NCI-H748 (cell line): Measurements from ENCODE around the gene NSMCE1.

Experiments used
- DNase-seq: peaks from one replicate; lab custom pipeline; 2025; ENCODE audit not compliant: unreplicated experiment; lab: John Stamatoyannopoulos, UW

Gene NSMCE1

GRCh38 chr16:27198451-27199234 lies 69.9 kb downstream of the NSMCE1 start:
- DNase-seq = no peak

DNA sequence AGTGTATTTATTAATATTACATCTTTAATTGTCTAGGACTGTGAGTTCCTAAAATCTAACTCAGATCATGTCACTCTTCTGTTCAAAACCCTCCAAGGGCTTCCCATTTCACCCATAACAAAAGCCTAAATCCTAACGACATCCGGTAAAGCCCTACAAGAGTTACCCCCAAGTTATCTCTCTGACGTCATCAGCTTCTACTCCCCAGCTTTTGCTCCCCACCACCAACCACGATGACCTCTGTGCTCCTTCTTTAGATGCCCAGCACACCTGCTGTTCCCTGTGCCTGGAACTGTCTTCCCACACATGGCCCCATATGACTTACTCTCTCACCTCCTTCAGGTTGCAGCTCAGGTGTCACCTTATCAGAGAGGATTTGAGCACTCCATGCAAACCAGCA lies 71.6 kb downstream of the NSMCE1 start:
- DNase-seq = no peak

DNA sequence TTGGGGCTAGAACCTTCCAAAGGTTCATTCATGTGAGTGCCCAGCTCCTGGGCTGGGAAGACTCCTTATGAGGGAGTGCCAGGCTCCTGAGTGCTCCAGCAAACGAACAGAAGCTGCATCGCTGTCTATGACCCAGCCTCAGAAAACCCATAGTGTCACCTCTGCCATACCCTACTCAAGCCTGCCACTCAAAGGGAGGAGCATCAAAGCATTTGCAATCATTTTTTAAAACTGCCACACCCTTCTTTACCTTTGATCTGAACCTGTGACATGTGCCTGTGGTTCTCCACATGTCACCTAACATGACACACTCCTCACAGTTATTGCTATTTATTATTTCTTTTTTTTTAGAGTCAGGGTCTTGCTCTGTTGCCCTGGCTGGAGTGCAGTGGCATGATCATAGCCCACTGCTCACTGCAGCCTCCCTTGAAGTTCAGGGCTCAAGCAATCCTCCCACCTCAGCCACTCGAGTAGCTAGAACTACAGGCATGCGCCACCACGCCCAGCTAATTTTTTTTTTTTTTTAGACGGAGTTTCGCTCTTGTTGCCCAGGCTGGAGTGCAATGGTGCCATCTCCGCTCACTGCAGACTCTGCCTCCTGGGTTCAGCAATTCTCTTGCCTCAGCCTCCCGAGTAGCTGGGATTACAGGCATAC lies 72.5 kb downstream of the NSMCE1 start:
- no peak for DNase-seq

- DNase-seq = no peak
These were observed 73.4 kb downstream of the NSMCE1 start for GRCh38 chr16:27195076-27195741.

GRCh38 chr16:27193300-27193990 lies 75.1 kb downstream of the NSMCE1 start:
- no peak for DNase-seq

DNA sequence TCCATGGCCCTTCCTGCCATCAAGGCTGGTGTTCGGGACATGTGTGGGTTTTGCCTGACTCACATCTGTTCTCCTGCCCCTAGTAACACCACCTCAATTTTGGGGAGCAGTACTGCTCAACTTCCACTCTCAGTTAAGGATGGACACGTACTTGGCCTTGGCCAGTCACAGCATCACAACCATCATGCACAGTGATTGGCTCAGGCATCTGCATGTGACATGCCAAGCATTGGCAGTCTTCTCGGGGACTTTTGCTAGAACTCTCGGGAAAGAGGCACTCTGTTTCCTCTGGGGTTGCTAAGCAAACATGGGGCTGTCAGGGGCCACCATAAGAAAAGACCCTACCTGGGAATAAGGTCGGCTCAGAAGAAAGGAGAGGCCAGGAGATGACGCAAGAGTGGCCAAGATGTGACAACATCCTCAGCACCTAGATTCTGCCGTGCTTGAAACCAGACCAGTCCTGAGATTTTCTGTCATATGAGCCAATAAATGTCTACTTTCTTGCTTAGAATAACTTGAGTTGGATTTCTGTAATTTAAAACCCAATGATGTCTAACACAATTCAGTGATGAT lies 77.1 kb downstream of the NSMCE1 start:
- DNase-seq = no peak

DNA sequence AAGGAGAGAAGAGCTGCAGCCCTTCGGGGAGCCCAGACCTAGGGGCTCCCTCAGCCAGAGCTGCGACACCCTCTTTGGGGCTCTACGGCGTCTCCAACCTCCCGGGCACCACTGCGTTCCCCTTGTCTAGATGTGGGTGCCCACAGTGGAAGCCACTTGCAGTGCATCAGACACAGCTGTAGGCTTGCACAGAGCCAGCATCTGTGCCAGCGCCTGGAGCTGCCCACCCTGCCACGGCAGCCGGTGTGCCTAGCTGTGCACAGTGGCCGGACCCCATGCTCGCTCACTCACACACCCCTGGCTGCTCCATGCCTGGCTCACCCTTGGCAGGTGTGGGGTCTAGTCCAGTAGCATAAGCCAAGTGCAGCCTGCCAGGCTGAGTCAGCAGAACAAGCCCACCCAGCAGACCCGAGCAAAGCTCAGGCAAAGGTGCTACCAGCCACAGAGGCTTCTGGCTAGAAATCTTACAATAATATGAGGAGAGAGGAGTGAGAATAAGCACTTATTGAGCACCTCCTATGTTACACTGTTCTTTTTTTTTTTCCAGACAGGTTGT lies 78.2 kb downstream of the NSMCE1 start:
- DNase-seq = no peak

GRCh38 chr16:27189335-27189972 lies 79.1 kb downstream of the NSMCE1 start:
- peak; percentile 23 for DNase-seq

DNA sequence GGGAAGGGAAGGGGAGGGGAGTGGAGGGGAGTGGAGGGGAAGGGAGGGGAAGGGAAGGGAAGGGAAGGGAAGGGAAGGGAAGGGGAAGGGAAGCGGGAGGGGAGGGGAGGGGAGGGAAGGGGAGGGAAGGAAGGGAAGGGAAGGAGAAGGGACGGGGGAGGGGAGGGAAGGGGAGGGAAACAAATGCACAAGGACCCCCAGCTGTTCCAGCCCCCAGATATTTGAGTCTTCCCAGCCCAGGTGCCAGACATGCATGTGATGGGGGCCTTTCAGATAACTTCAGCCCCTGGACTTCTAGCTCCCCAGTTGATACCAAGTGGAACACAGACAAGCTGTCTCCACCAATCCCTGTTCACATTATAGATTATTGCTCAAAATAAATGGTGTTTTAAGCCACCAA lies 79.9 kb downstream of the NSMCE1 start:
- no peak for DNase-seq

DNA sequence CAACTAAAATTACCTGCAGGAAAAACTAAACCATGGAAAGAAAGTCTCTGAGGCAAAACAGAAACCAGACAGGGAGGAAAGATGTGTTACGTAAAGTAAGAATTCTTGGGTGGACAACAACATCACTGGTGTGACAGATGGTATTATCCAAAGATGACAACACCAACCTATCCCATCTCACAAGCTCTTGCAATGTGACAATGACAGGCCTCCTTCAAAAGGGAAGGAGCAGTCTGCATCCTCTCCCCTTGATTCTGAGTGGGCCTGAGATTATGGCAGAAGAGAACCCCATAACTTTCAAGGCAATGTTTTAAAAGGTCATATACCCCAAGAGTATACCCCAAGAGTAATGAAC lies 82.8 kb downstream of the NSMCE1 start:
- DNase-seq = no peak

DNA sequence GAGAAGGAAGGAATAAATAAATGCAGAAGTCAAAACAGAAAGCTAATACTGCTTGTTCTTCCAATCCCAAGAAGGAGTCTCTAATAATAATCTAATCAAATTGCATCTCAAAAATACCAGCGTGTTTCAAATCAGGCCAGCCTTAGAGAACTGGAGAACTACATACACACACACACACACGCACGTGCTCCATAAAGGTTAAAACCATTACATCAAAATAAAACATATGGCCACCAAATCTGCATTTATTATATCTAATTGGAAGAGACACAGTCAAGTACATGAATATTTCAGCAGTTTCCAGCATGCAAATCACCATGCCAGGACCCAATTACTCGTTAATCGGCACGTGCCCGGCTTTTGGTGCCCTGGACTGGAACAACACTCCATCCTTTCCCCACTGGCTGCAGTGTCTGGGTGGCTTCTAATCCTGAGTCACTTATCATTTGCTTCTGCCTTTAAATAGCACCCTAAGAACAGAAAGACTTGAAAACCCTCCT lies 85.6 kb downstream of the NSMCE1 start:
- DNase-seq = no peak

- peak; percentile 16 for DNase-seq
These were observed 87.4 kb downstream of the NSMCE1 start for GRCh38 chr16:27181019-27181790.

GRCh38 chr16:27179500-27180072 lies 89.0 kb downstream of the NSMCE1 start:
- DNase-seq = peak; percentile 45

GRCh38 chr16:27177031-27177774 lies 91.4 kb downstream of the NSMCE1 start:
- DNase-seq = no peak

DNA sequence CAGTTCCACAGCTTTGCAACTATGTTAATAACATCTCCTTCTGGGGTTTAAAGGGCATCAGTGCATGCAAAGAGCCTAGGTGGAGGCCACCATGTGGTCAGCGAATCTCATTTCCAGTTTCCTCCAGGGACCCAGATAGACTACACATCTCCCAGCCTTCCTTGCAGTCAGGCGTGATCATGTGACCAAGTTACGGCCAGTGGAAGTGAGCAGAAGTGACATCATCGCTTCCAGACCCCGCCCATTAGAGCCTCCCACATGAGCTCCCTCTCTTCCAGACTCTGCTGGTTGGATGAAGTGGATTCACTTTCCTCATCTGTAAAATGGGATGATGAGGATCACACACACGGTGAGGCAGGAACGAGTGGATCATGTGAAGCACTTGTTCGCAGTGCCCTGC lies 92.7 kb downstream of the NSMCE1 start:
- DNase-seq = no peak
